Endothelial cell of hepatic sinusoid (primary cell): ENCODE data around the gene GRAMD1A.
"Not testable (repeated sequence)": the region's sequence is repeated elsewhere in the genome, so short reads cannot be mapped to it uniquely, and the experiment has no call there.

ENCODE experiments used
- in situ Hi-C: cut with HindIII; loops from 2 replicates; pipeline ENCODE4 v1.10.0; 2017; ENCODE audit warnings: low sequenced_read_pairs

GRAMD1A gene

GRCh38 chr19:35015954-35016351 is 15.8 kb downstream of the GRAMD1A start:
- in situ Hi-C loops: no loop called here

GRCh38 chr19:35017507-35017906 is 17.4 kb downstream of the GRAMD1A start:
- in situ Hi-C loops: no loop called here

DNA sequence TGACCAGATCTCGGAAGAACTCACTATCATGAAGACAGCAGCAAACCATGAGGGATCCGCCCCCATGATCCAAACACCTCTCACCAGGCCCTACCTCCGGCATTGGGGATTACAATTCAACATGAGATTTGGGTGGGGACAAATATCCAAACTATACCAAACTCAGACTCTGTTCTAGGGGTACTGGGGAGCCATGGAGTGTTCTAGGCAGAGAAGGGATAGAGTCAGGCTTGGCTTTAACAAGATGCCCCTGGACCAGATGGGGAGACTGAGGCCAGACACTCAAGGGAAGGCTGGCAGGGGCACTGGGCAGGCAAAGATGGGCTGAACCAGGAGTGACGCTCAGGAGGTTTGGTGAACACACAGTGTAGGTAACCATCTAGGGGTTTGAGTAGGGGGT is 18.3 kb downstream of the GRAMD1A start:
- in situ Hi-C loops: no loop called here

- in situ Hi-C loops: no loop called here
These were observed 19.0 kb downstream of the GRAMD1A start for GRCh38 chr19:35019144-35019543.

DNA sequence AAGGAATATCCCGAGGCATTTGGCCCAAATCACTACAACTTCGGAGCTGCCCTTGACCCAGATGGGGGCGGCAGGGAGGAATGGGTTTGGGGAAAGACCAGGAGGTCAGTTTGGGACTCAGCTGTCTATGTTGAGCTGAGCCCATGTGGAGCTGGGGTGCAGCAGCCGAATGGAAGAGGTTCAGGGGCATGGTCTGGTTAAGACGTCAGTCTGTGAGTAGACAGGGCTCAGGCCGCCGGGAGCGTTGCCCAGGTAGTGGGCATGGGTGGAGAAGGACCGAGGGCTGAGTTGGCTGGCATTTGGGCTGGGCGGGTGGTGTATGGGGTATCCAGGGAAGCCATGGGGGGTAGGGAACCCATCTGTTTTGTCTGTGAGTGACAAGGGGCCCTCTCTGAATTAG is 20.9 kb downstream of the GRAMD1A start:
- in situ Hi-C loops: loop anchor here (5.0 kb wide), 1 partner anchor 49 kb away; no protein-coding TSS in a partner anchor

DNA sequence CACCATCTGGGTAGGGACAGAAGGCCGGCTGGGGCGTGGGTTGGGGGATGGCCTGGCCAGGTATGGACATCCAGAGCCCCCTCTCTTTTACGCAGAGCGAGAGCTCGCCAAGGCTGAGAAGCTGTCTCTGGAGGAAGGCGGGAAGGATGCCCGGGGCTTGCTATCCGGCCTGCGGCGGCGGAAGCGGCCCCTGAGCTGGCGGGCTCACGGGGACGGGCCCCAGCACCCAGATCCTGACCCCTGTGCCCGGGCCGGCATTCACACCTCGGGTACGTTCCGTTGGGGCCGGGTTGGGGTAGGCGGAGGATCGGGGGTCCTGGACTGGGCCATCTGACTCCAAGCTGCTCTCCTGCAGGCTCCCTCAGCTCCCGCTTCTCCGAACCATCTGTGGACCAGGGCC is 21.5 kb downstream of the GRAMD1A start:
- in situ Hi-C loops: loop anchor here (5.0 kb wide), 1 partner anchor 49 kb away; no protein-coding TSS in a partner anchor

GRCh38 chr19:35022460-35022859 is 22.3 kb downstream of the GRAMD1A start:
- in situ Hi-C loops: loop anchor here (5.0 kb wide), 1 partner anchor 50 kb away; no protein-coding TSS in a partner anchor

GRCh38 chr19:35023428-35023827 is 23.3 kb downstream of the GRAMD1A start:
- in situ Hi-C loops: loop anchor here (5.0 kb wide), 1 partner anchor 51 kb away; no protein-coding TSS in a partner anchor

GRCh38 chr19:35024095-35024494 is 24.0 kb downstream of the GRAMD1A start:
- in situ Hi-C loops: loop anchor here (5.0 kb wide), 1 partner anchor 52 kb away; no protein-coding TSS in a partner anchor

DNA sequence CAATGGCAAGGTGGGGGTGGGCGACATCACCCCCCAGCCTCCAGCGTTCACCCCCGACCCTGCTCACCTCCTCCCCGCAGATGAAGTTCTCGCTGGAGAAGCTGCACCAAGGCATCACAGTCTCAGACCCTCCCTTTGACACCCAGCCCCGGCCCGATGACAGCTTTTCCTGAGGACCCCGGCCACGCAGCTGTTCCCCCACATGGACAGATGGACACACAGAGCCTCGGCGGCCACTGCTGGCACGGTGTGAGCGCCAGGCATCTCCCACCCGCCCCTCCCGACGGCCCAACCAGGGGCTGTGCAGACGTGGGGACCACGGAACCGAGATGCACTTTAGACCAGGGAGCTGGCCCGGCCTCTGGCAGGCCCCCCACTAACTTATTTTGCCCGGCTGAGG is 25.8 kb downstream of the GRAMD1A start:
- in situ Hi-C loops: no loop called here

- in situ Hi-C loops: no loop called here
These were observed 26.3 kb downstream of the GRAMD1A start for GRCh38 chr19:35026418-35026817.

GRCh38 chr19:35027009-35027408 is 26.9 kb downstream of the GRAMD1A start:
- in situ Hi-C loops: no loop called here

- in situ Hi-C loops: no loop called here
These were observed 27.9 kb downstream of the GRAMD1A start for GRCh38 chr19:35027851-35028599.

DNA sequence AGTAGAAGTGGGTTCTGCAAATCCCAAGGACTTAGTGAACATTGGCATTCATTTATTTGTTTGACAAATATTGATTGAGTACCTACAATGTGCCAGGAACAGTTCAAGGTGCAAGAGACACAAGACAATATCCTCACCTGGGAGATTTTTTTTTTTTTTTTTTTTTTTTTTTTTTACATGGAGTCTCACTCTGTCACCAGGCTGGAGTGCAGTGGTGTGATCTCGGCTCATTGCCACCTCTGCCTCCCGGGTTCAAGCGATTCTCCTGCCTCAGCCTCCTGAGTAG is 28.4 kb downstream of the GRAMD1A start:
- in situ Hi-C loops: not testable (repeated sequence)

DNA sequence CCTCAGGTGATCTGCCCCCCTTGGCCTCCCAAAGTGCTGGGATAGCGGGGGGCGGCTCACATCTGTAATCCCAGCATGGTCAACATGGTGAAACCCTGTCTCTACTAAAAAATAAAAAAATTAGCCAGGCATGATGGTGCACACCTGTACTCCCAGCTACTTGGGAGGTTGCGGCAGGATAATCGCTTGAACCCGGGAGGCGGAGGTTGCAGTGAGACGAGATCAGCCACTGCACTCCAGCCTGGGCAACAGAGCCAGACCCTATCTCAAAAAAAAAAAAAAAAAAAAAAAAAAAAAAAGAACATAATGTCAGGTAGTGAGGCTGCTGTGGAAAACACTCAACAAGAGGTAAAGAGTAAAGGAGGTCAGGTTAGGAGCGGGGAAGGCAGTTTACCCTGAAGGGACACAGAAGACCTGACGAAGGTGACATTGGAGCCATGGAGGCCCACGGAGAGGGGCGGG is 29.2 kb downstream of the GRAMD1A start:
- in situ Hi-C loops: not testable (repeated sequence)

DNA sequence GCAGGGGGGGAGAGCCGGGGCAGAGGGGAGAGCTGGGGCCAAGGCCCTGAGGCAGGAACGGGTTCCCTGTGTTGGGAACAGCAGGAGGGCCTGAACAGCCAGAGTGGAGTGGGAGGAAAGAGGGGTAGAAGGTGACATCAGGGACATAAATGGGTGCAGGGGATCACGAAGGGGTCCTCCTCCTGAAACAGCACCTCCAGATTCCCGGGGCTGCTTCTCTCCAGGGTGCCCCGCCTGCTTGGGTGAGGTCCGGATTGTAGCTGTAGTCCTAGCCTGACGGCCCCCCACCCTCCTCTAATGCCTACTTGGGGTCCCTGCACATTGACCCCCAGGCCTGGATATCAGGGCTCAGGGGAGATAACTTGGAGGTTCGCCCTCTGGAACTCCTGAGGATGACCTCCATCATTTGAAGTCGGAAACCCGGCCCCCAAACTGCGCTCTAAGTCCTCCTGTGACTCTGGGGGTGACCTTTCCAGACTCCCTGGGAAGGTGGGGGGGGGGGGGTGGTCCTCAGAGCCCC is 29.7 kb downstream of the GRAMD1A start:
- in situ Hi-C loops: no loop called here

DNA sequence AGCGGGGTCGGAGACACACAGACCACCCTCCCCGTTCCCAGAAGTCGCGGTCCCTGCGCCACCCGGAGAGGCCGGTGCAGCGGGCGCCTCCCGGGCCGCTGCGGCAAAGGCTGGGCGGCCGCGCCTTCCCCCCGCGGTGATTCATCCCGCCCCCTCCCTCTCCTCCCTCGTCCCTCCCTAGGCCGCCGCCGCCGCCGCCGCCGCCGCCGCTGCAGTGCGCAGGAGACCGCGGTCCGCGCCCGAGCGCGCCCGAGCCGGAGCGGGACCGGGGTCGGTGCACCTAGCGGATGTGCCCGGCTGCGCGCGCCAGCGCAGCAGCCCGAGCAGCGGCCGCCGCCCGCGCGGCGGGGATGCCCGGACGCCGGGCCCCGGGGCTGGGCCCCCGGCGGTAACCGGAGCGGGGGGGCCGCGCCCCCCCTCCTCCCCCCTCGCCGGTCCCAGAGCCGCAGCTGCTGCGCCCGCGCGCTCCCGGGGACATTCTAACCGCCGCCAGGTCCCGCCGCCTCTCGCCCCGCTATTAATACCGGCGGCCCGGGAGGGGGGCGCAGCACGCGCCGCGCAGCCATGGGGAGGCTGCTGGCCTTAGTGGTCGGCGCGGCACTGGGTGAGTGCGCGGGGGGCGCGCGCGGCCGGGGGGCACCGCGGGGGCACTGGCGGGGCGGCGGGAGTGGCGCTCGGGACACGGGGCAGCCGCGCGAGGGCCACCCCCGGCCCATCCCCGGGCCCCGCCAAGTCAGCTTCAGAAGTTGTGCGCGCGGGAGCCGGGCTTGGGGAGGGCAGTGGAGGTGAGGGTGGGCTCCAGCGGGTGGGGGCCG is 30.3 kb downstream of the GRAMD1A start, which contains the start of gene SCN1B:
TSS of gene SCN1B (plus strand) at position 214 of the 815 bp plus-strand sequence. CDS start at position 565, 351 bp downstream.
- in situ Hi-C loops: no loop called here

- in situ Hi-C loops: no loop called here
These were observed 31.2 kb downstream of the GRAMD1A start for GRCh38 chr19:35031072-35031881.

- in situ Hi-C loops: no loop called here
These were observed 32.3 kb downstream of the GRAMD1A start for GRCh38 chr19:35032356-35032865.
